Measurements from ENCODE around the gene FBRS. TPM values are rescaled to one million over a fixed set of nuclear protein-coding genes. Genes with fewer than 3 reads are reported as not detected.
A peak's percentile ranks its signal among the peaks of the same experiment; 100 is the strongest.
"Not testable (repeated sequence)": the region's sequence is repeated elsewhere in the genome, so short reads cannot be mapped to it uniquely, and the experiment has no call there.

FBRS gene
- total and polyA plus RNA-seq, 7 donors = 12.5 to 61.6 (median 28.1) TPM

GRCh38 chr16:30633526-30633925, 24.7 kb upstream of the FBRS start:
- Histone ChIP-seq H3K9me3 (no peaks in the 10 kb centered on the region), H3K36me3 (no peaks in the 10 kb centered on the region), H3K27ac (peak overlapping the region; percentile 83 to 94 (median 94)), H3K27me3 (no peaks in the 10 kb centered on the region), H3K4me1 (peaks cover 0 to 23% (median 18%) of the 10 kb centered on the region in 4 donors), H3K4me3 (peak overlapping the region; percentile 41 to 71 (median 69))
- DNase-seq = no peak
- 84 to 91% methylated on average over 17 of the region's 17 CpGs for WGBS, 2 donors
- TF ChIP-seq POLR2A (IDR thresholded peaks at IDR 0.05) (no peak), EP300 (IDR thresholded peaks at IDR 0.05) (no peak), POLR2AphosphoS5 (IDR thresholded peaks at IDR 0.05) (no peak), CTCF (IDR thresholded peaks at IDR 0.05) (no peak)
- intact Hi-C loops (cut with DNase I) = loop anchor here (5.0 kb wide), 3 partner anchors 61 to 96 kb away; partner anchors contain the start of genes ZNF688 and ZNF764

- Histone ChIP-seq H3K4me1 (peaks cover 0 to 23% (median 18%) of the 10 kb centered on the region in 4 donors), H3K36me3 (no peaks in the 10 kb centered on the region), H3K9me3 (no peaks in the 10 kb centered on the region), H3K27me3 (no peaks in the 10 kb centered on the region), H3K27ac (no peak overlapping the region), H3K4me3 (no peak overlapping the region)
- intact Hi-C loops (cut with DNase I) = no loop called here
- 92 to 95% methylated on average over 7 of the region's 7 CpGs for WGBS, 2 donors
- TF ChIP-seq POLR2AphosphoS5 (IDR thresholded peaks at IDR 0.05) (no peak), CTCF (IDR thresholded peaks at IDR 0.05) (no peak), EP300 (IDR thresholded peaks at IDR 0.05) (no peak), POLR2A (IDR thresholded peaks at IDR 0.05) (no peak)
- DNase-seq = no peak
Observed at GRCh38 chr16:30636599-30636998, 21.6 kb upstream of the FBRS start.

- H3K27me3 ChIP-seq; H3K9me3 ChIP-seq; H3K27ac ChIP-seq; H3K36me3 ChIP-seq; DNase-seq; intact Hi-C loops (cut with DNase I); H3K4me3 ChIP-seq: not testable (repeated sequence)
- 90 to 93% methylated on average over 10 of the region's 10 CpGs for WGBS, 2 donors
- peaks cover 0 to 23% (median 18%) of the 10 kb centered on the region in 4 donors for H3K4me1 ChIP-seq
Observed at GRCh38 chr16:30637139-30637538, 21.1 kb upstream of the FBRS start.

- intact Hi-C loops (cut with DNase I) = no loop called here
- Histone ChIP-seq H3K9me3 (no peaks in the 10 kb centered on the region), H3K27me3 (no peaks in the 10 kb centered on the region), H3K4me3 (no peak overlapping the region), H3K4me1 (peaks cover 0 to 23% (median 18%) of the 10 kb centered on the region in 4 donors), H3K36me3 (no peaks in the 10 kb centered on the region), H3K27ac (no peak overlapping the region)
- 2 to 4% methylated on average over 1 of the region's 1 CpG for WGBS, 2 donors
- TF ChIP-seq EP300 (IDR thresholded peaks at IDR 0.05) (no peak), CTCF (IDR thresholded peaks at IDR 0.05) (no peak), POLR2AphosphoS5 (IDR thresholded peaks at IDR 0.05) (no peak), POLR2A (IDR thresholded peaks at IDR 0.05) (no peak)
- no peak for DNase-seq
Observed at GRCh38 chr16:30637944-30638343, 20.3 kb upstream of the FBRS start.

GRCh38 chr16:30641378-30641982, 16.8 kb upstream of the FBRS start:
- Histone ChIP-seq H3K4me3 (no peak overlapping the region), H3K27ac (no peak overlapping the region), H3K9me3 (no peaks in the 10 kb centered on the region), H3K27me3 (no peaks in the 10 kb centered on the region), H3K4me1 (peaks cover 0 to under 1% (median 0%) of the 10 kb centered on the region in 4 donors), H3K36me3 (no peaks in the 10 kb centered on the region)
- WGBS, 2 donors = 74 to 88% methylated on average over 3 of the region's 3 CpGs
- TF ChIP-seq POLR2A (IDR thresholded peaks at IDR 0.05) (no peak), EP300 (IDR thresholded peaks at IDR 0.05) (no peak), CTCF (IDR thresholded peaks at IDR 0.05) (no peak), POLR2AphosphoS5 (IDR thresholded peaks at IDR 0.05) (no peak)
- intact Hi-C loops (cut with DNase I) = no loop called here
- DNase-seq = no peak
